Measurements from ENCODE around the gene ELP1. TPM values are rescaled to one million over a fixed set of nuclear protein-coding genes. Genes with fewer than 3 reads are reported as not detected.
"Not testable (repeated sequence)": the region's sequence is repeated elsewhere in the genome, so short reads cannot be mapped to it uniquely, and the experiment has no call there.

ELP1 gene
- polyA plus RNA-seq, 3 donors = 42.3 to 54.0 (median 48.6) TPM

GRCh38 chr9:108857572-108857971 lies 76.4 kb downstream of the ELP1 start:
- no peak for DNase-seq

GRCh38 chr9:108855888-108856287 lies 78.0 kb downstream of the ELP1 start, which contains the start of gene ACTL7B:
Gene ACTL7B, minus strand, starts transcription at chr9:108855986. Its CDS starts 56 bp downstream, at chr9:108855930.
- no peak for DNase-seq

GRCh38 chr9:108855529-108855886 lies 78.4 kb downstream of the ELP1 start:
- no peak for DNase-seq

- no peak for DNase-seq
These were observed 79.0 kb downstream of the ELP1 start for GRCh38 chr9:108854641-108855528.

- no peak for DNase-seq
These were observed 79.8 kb downstream of the ELP1 start for GRCh38 chr9:108854094-108854493.

GRCh38 chr9:108852079-108852478 lies 81.8 kb downstream of the ELP1 start:
- DNase-seq = peak; percentile 24

- DNase-seq = no peak
These were observed 82.8 kb downstream of the ELP1 start for GRCh38 chr9:108851138-108851537.

GRCh38 chr9:108850293-108850897 lies 83.5 kb downstream of the ELP1 start:
- no peak for DNase-seq

- DNase-seq = not testable (repeated sequence)
These were observed 85.6 kb downstream of the ELP1 start for GRCh38 chr9:108848296-108848695.

- DNase-seq = no peak
These were observed 88.0 kb downstream of the ELP1 start for GRCh38 chr9:108845947-108846346.

GRCh38 chr9:108845507-108845906 lies 88.4 kb downstream of the ELP1 start:
- DNase-seq = no peak

GRCh38 chr9:108844856-108845255 lies 89.1 kb downstream of the ELP1 start:
- no peak for DNase-seq

- no peak for DNase-seq
These were observed 89.5 kb downstream of the ELP1 start for GRCh38 chr9:108844391-108844790.

GRCh38 chr9:108842610-108843295 lies 91.2 kb downstream of the ELP1 start:
- DNase-seq = no peak

GRCh38 chr9:108839561-108839960 lies 94.4 kb downstream of the ELP1 start:
- DNase-seq = not testable (repeated sequence)

- no peak for DNase-seq
These were observed 95.9 kb downstream of the ELP1 start for GRCh38 chr9:108838017-108838416.

- no peak for DNase-seq
These were observed 96.4 kb downstream of the ELP1 start for GRCh38 chr9:108837530-108837929.

GRCh38 chr9:108836781-108837180 lies 97.1 kb downstream of the ELP1 start:
- DNase-seq = no peak

GRCh38 chr9:108836319-108836718 lies 97.6 kb downstream of the ELP1 start:
- DNase-seq = no peak

- DNase-seq = no peak
These were observed 98.1 kb downstream of the ELP1 start for GRCh38 chr9:108835831-108836230.

GRCh38 chr9:108834959-108835665 lies 98.8 kb downstream of the ELP1 start:
- no peak for DNase-seq

- DNase-seq = no peak
These were observed 101.8 kb downstream of the ELP1 start for GRCh38 chr9:108832179-108832500.

Data from renal pelvis (tissue), 4 donors.